ENCODE results near the gene KRTAP5-4.
"Not testable (repeated sequence)": the region's sequence is repeated elsewhere in the genome, so short reads cannot be mapped to it uniquely, and the experiment has no call there.

Gene KRTAP5-4

GRCh38 chr11:1600626-1601025 is 21.3 kb downstream of the KRTAP5-4 start:
- H3K36me3 ChIP-seq (replicated peaks; ENCODE audit: insufficient read depth, low read length), result no peaks in the 10 kb centered on the region
- H3K9me3 ChIP-seq (replicated peaks; ENCODE audit: insufficient read depth, low read length), result no peaks in the 10 kb centered on the region
- no peak for DNase-seq
- no peak overlapping the region for H3K4me3 ChIP-seq (ENCODE audit: low read length)
- H3K79me2 ChIP-seq (ENCODE audit: low read length), result no peaks in the 10 kb centered on the region
- H3K4me1 ChIP-seq (ENCODE audit: low read length), result peaks cover 6% of the 10 kb centered on the region; the same call in 1 of the 2 replicates
- TF ChIP-seq EZH2 (optimal IDR thresholded peaks at IDR 0.05; ENCODE audit: low read depth, low read length), result no peak
- no peak for TF ChIP-seq CTCF (IDR thresholded peaks at IDR 0.05; ENCODE audit: low read length)
- TF ChIP-seq EZH2phosphoT487 (IDR thresholded peaks at IDR 0.05; ENCODE audit: low read length), result no peak
- H4K20me1 ChIP-seq (ENCODE audit: insufficient read depth, low read length), result peaks cover 6% of the 10 kb centered on the region; the same call in 1 of the 2 replicates
- H3K9ac ChIP-seq (ENCODE audit: low read length), result no peak overlapping the region
- H3K27ac ChIP-seq (ENCODE audit: low read length), result no peak overlapping the region
- peaks cover 99% of the 10 kb centered on the region for H3K27me3 ChIP-seq (replicated peaks; ENCODE audit: insufficient read depth, low read length)
- H3F3A ChIP-seq (ENCODE audit: insufficient read depth, low read length), result no peaks in the 10 kb centered on the region
- H3K9me2 ChIP-seq (replicated peaks; ENCODE audit: insufficient read depth, low read length), result no peaks in the 10 kb centered on the region
- H2AFZ ChIP-seq (ENCODE audit: low read length), result no peak overlapping the region
- no peak overlapping the region for H3K4me2 ChIP-seq (ENCODE audit: low read depth, low read length)

GRCh38 chr11:1598816-1599215 is 23.1 kb downstream of the KRTAP5-4 start:
- Histone ChIP-seq H3K9ac (ENCODE audit: low read length) (no peak overlapping the region), H3K79me2 (ENCODE audit: low read length) (no peaks in the 10 kb centered on the region), H2AFZ (ENCODE audit: low read length) (no peak overlapping the region), H4K20me1 (ENCODE audit: insufficient read depth, low read length) (peaks cover 6% of the 10 kb centered on the region; the same call in 1 of the 2 replicates), H3F3A (ENCODE audit: insufficient read depth, low read length) (no peaks in the 10 kb centered on the region), H3K27me3 (replicated peaks; ENCODE audit: insufficient read depth, low read length) (peaks cover 98% of the 10 kb centered on the region), H3K4me2 (ENCODE audit: low read depth, low read length) (no peak overlapping the region), H3K36me3 (replicated peaks; ENCODE audit: insufficient read depth, low read length) (no peaks in the 10 kb centered on the region), H3K9me3 (replicated peaks; ENCODE audit: insufficient read depth, low read length) (no peaks in the 10 kb centered on the region), H3K9me2 (replicated peaks; ENCODE audit: insufficient read depth, low read length) (no peaks in the 10 kb centered on the region), H3K27ac (ENCODE audit: low read length) (no peak overlapping the region), H3K4me1 (ENCODE audit: low read length) (no peaks in the 10 kb centered on the region), H3K4me3 (ENCODE audit: low read length) (no peak overlapping the region)
- no peak for DNase-seq
- TF ChIP-seq EZH2phosphoT487 (IDR thresholded peaks at IDR 0.05; ENCODE audit: low read length), result no peak
- no peak for TF ChIP-seq EZH2 (optimal IDR thresholded peaks at IDR 0.05; ENCODE audit: low read depth, low read length)
- no peak for TF ChIP-seq CTCF (IDR thresholded peaks at IDR 0.05; ENCODE audit: low read length)

- H3K27ac ChIP-seq (ENCODE audit: low read length); DNase-seq; H3K4me3 ChIP-seq (ENCODE audit: low read length); H3K9me2 ChIP-seq (replicated peaks; ENCODE audit: insufficient read depth, low read length); H3K9me3 ChIP-seq (replicated peaks; ENCODE audit: insufficient read depth, low read length); H2AFZ ChIP-seq (ENCODE audit: low read length); H3K36me3 ChIP-seq (replicated peaks; ENCODE audit: insufficient read depth, low read length); H3K4me2 ChIP-seq (ENCODE audit: low read depth, low read length); H3K9ac ChIP-seq (ENCODE audit: low read length); H3K79me2 ChIP-seq (ENCODE audit: low read length); H3F3A ChIP-seq (ENCODE audit: insufficient read depth, low read length); H3K4me1 ChIP-seq (ENCODE audit: low read length); H4K20me1 ChIP-seq (ENCODE audit: insufficient read depth, low read length): not testable (repeated sequence)
- peaks cover 98% of the 10 kb centered on the region for H3K27me3 ChIP-seq (replicated peaks; ENCODE audit: insufficient read depth, low read length)
Measured at GRCh38 chr11:1598406-1598805, 23.5 kb downstream of the KRTAP5-4 start.

- H3K4me2 ChIP-seq (ENCODE audit: low read depth, low read length), result no peak within 1 kb of the TSS
- no peak for TF ChIP-seq EZH2phosphoT487 (IDR thresholded peaks at IDR 0.05; ENCODE audit: low read length)
- no peak for TF ChIP-seq EZH2 (optimal IDR thresholded peaks at IDR 0.05; ENCODE audit: low read depth, low read length)
- TF ChIP-seq CTCF (IDR thresholded peaks at IDR 0.05; ENCODE audit: low read length), result no peak
- peaks cover 98% of the 10 kb centered on the region for H3K27me3 ChIP-seq (replicated peaks; ENCODE audit: insufficient read depth, low read length)
- H3K9ac ChIP-seq (ENCODE audit: low read length), result no peak within 1 kb of the TSS
- no peak for DNase-seq
- no peaks in the 10 kb centered on the region for H3K9me2 ChIP-seq (replicated peaks; ENCODE audit: insufficient read depth, low read length)
- H3K79me2 ChIP-seq (ENCODE audit: low read length), result no peaks in the 10 kb centered on the region
- H3K36me3 ChIP-seq (replicated peaks; ENCODE audit: insufficient read depth, low read length), result no peaks in the 10 kb centered on the region
- H3K4me3 ChIP-seq (ENCODE audit: low read length), result no peak within 1 kb of the TSS
- H3K4me1 ChIP-seq (ENCODE audit: low read length), result no peaks in the 10 kb centered on the region
- no peaks in the 10 kb centered on the region for H3K9me3 ChIP-seq (replicated peaks; ENCODE audit: insufficient read depth, low read length)
- H2AFZ ChIP-seq (ENCODE audit: low read length), result no peak within 1 kb of the TSS
- H4K20me1 ChIP-seq (ENCODE audit: insufficient read depth, low read length), result peaks cover 2% of the 10 kb centered on the region; the same call in 1 of the 2 replicates
- H3F3A ChIP-seq (ENCODE audit: insufficient read depth, low read length), result no peaks in the 10 kb centered on the region
- no peak within 1 kb of the TSS for H3K27ac ChIP-seq (ENCODE audit: low read length)
Measured at GRCh38 chr11:1597994-1598380, 24.0 kb downstream of the KRTAP5-4 start, which contains the start of gene KRTAP5-2. Gene KRTAP5-2 (minus strand): TSS chr11:1598294. CDS start chr11:1598250, 44 bp downstream.
